ENCODE results near the gene SLC8A3. TPM values are rescaled to one million over a fixed set of nuclear protein-coding genes. Genes with fewer than 3 reads are reported as not detected.

SLC8A3 gene
- total and polyA plus RNA-seq, 2 of the 13 experiments (the other 11 are each of a cell fraction or from before 2014, with no cell fraction given), result 0.01 to 0.02 TPM

DNA sequence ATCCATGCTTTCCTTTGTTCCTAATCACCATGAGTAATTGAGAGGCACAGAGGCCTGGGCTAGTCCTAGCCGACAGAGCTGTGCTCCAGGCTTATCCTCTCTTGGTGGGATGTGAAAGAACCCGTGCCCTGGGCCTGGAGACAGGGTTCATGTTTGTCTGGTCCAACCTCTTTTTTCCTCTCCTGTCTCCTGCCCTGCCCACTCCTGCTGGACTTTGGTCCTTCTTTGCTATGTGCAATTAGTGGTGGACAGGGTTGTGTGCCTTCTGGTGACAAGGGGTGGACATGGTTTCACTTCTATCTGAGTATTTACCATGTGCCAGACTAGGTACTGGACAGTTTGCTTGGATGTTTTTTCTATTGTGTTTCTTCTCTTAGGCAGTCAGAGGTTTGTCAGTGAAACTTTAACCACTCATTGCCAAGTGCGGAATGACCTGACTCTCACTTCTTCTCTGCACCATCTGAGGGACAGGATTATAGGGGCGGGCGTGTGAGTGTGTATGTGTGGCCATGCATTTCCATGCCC is 183.4 kb downstream of the SLC8A3 start (continued):
- TF ChIP-seq, protein P1, sequence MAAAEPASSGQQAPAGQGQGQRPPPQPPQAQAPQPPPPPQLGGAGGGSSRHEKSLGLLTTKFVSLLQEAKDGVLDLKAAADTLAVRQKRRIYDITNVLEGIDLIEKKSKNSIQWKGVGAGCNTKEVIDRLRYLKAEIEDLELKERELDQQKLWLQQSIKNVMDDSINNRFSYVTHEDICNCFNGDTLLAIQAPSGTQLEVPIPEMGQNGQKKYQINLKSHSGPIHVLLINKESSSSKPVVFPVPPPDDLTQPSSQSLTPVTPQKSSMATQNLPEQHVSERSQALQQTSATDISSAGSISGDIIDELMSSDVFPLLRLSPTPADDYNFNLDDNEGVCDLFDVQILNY (CRISPR knock-in tag; conservative IDR thresholded peaks at IDR 0.05), result no peak
- 0 out of 2 replicates have a peak, but pooled peaks have one; percentile 36 for TF ChIP-seq SP4 (CRISPR knock-in tag; IDR thresholded peaks at IDR 0.05)
- no peak for TF ChIP-seq SP140L (CRISPR knock-in tag; IDR thresholded peaks at IDR 0.05; ENCODE audit: borderline replicate concordance)
- TF ChIP-seq ZNF761 (CRISPR knock-in tag; conservative IDR thresholded peaks at IDR 0.05), result peak; percentile 74; the same call in 1 of the 2 replicates
- peak; percentile 76 for TF ChIP-seq HDAC1 (CRISPR knock-in tag; IDR thresholded peaks at IDR 0.05)
- TF ChIP-seq, protein P2, sequence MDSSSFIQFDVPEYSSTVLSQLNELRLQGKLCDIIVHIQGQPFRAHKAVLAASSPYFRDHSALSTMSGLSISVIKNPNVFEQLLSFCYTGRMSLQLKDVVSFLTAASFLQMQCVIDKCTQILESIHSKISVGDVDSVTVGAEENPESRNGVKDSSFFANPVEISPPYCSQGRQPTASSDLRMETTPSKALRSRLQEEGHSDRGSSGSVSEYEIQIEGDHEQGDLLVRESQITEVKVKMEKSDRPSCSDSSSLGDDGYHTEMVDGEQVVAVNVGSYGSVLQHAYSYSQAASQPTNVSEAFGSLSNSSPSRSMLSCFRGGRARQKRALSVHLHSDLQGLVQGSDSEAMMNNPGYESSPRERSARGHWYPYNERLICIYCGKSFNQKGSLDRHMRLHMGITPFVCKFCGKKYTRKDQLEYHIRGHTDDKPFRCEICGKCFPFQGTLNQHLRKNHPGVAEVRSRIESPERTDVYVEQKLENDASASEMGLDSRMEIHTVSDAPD (CRISPR knock-in tag; IDR thresholded peaks at IDR 0.05), result peak; percentile 93
- TF ChIP-seq, protein P3, sequence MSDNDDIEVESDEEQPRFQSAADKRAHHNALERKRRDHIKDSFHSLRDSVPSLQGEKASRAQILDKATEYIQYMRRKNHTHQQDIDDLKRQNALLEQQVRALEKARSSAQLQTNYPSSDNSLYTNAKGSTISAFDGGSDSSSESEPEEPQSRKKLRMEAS (IDR thresholded peaks at IDR 0.05), result peak; percentile 80
- TF ChIP-seq ZNF350 (CRISPR knock-in tag; IDR thresholded peaks at IDR 0.05; ENCODE audit: borderline replicate concordance, low read depth), result peak; percentile 77
- peak; percentile 55; the same call in 1 of the 2 replicates for TF ChIP-seq ZSCAN9 (CRISPR knock-in tag; IDR thresholded peaks at IDR 0.05; ENCODE audit: borderline replicate concordance)
- peak; percentile 80; the same call in 1 of the 2 replicates for TF ChIP-seq HOXA3 (CRISPR knock-in tag; IDR thresholded peaks at IDR 0.05)
- peak; percentile 95 for TF ChIP-seq SAP130 (CRISPR knock-in tag; IDR thresholded peaks at IDR 0.05; ENCODE audit: low read depth)
- peak; percentile 83 for TF ChIP-seq TARDBP (CRISPR knock-in tag; IDR thresholded peaks at IDR 0.05)
- TF ChIP-seq, protein P4, sequence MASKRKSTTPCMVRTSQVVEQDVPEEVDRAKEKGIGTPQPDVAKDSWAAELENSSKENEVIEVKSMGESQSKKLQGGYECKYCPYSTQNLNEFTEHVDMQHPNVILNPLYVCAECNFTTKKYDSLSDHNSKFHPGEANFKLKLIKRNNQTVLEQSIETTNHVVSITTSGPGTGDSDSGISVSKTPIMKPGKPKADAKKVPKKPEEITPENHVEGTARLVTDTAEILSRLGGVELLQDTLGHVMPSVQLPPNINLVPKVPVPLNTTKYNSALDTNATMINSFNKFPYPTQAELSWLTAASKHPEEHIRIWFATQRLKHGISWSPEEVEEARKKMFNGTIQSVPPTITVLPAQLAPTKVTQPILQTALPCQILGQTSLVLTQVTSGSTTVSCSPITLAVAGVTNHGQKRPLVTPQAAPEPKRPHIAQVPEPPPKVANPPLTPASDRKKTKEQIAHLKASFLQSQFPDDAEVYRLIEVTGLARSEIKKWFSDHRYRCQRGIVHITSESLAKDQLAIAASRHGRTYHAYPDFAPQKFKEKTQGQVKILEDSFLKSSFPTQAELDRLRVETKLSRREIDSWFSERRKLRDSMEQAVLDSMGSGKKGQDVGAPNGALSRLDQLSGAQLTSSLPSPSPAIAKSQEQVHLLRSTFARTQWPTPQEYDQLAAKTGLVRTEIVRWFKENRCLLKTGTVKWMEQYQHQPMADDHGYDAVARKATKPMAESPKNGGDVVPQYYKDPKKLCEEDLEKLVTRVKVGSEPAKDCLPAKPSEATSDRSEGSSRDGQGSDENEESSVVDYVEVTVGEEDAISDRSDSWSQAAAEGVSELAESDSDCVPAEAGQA (IDR thresholded peaks at IDR 0.05; ENCODE audit: low read depth), result no peak
- TF ChIP-seq, protein P4 (CRISPR knock-in tag; IDR thresholded peaks at IDR 0.05; ENCODE audit: borderline replicate concordance), result no peak
- TF ChIP-seq, protein P5, sequence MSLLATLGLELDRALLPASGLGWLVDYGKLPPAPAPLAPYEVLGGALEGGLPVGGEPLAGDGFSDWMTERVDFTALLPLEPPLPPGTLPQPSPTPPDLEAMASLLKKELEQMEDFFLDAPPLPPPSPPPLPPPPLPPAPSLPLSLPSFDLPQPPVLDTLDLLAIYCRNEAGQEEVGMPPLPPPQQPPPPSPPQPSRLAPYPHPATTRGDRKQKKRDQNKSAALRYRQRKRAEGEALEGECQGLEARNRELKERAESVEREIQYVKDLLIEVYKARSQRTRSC (CRISPR knock-in tag; IDR thresholded peaks at IDR 0.05; ENCODE audit: low read depth), result no peak
- peak; percentile 69; the same call in 1 of the 2 replicates for TF ChIP-seq MEIS1 (CRISPR knock-in tag; IDR thresholded peaks at IDR 0.05; ENCODE audit: borderline replicate concordance)
- peak; percentile 64; the same call in 1 of the 2 replicates for TF ChIP-seq ZBTB7B (CRISPR knock-in tag; IDR thresholded peaks at IDR 0.05)
